Activated B cell treated with CpG ODN at 0.5 μM for 24 hours (primary cell): Measurements from ENCODE around the gene THOP1. TPM values are rescaled to one million over a fixed set of nuclear protein-coding genes. Genes with fewer than 3 reads are reported as not detected.
"Not testable (repeated sequence)": the region's sequence is repeated elsewhere in the genome, so short reads cannot be mapped to it uniquely, and the experiment has no call there.

Experiments used
- ATAC-seq: fragments of 200-7000 bp; cut with Tn5 transposase; one replicate; pipeline ENCODE4 v1.10.0; 2021; ENCODE audit warnings: low read depth, mild to moderate bottlenecking, moderate library complexity
- CTCF ChIA-PET: fragments of 350-600 bp; sonication (Branson Sonifier 250); formaldehyde crosslinking; loops from one replicate; lab custom pipeline; 2021; ENCODE audit warnings: antibody characterized with exemption; lab: Charles Lee
- POLR2A ChIA-PET: fragments of 350-600 bp; sonication (Branson Sonifier 250); formaldehyde crosslinking; loops from one replicate; lab custom pipeline; 2021; ENCODE audit warnings: antibody characterized with exemption; lab: Charles Lee
- DNase-seq: peaks from one replicate; pipeline ENCODE4 v3.0.0; 2022
- H3K27ac Mint-ChIP-seq: one replicate; pipeline ENCODE4 v1.8.0; 2020; ENCODE audit warnings: mixed read lengths
- H3K27me3 Mint-ChIP-seq: one replicate; pipeline ENCODE4 v1.8.0; 2021; ENCODE audit warnings: mixed read lengths
- H3K36me3 Mint-ChIP-seq: one replicate; pipeline ENCODE4 v1.8.0; 2021; ENCODE audit warnings: low read depth, mixed read lengths
- H3K4me1 Mint-ChIP-seq: one replicate; pipeline ENCODE4 v1.8.0; 2021; ENCODE audit warnings: mixed read lengths
- H3K4me3 Mint-ChIP-seq: one replicate; pipeline ENCODE4 v1.8.0; 2020; ENCODE audit warnings: mild to moderate bottlenecking, mixed read lengths
- H3K9me3 Mint-ChIP-seq: one replicate; pipeline ENCODE4 v1.8.0; 2020; ENCODE audit warnings: mixed read lengths
- intact Hi-C: fragments of 100-400 bp; cut with micrococcal nuclease; formaldehyde crosslinking; loops from one replicate; pipeline ENCODE4 v1.15.1; 2024
- total RNA-seq: library from RNA; stranded (reverse); gene quantifications from 2 replicates; pipeline ENCODE4 v1.2.3, GENCODE V29; 2022
- TF ChIP-seq, protein P1 (sequence below): fragments of 200-600 bp; IDR thresholded peaks from one replicate; pipeline ENCODE4 v1.8.0; 2022; ENCODE audit warnings: antibody characterized with exemption, mild to moderate bottlenecking

The THOP1 gene
- total RNA-seq, 1 donor from 2014 or later: 104 TPM

DNA sequence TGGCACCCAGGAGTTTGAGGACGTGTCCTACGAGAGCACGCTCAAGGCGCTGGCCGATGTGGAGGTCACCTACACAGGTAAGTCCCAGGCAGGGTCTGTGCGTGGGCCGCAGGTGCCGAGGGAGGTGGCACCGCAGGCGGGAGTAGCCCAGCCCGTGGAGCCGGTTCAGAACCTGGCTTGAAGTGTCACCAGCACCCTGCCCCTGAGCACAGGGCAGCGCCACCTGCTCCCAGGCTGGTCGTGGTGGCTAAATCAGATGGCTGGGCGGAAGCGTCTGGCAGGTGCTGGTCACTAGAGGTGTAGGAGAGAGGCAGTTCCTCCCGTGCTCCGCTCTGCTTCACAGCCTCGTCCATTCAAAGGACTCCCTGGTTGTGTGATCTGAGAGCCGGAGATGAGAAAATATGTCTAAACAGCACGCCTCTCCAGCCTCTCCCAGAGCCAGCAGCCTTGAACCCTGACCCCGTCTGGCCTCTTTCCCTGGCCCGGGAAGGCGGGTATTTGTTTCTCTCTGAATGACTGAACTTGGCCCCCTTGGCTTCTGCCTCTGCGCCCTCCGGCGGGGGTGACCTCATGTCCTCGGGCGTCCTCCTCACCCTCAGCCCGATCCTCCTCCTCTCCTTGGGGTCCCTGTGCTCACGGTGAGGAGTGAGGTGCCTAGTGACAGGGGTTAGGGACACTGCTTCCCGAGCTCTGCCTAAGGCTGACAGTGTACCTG lies 5.4 kb downstream of the THOP1 start:
- no peak overlapping the region for H3K4me3 Mint-ChIP-seq
- TF ChIP-seq, protein P1, sequence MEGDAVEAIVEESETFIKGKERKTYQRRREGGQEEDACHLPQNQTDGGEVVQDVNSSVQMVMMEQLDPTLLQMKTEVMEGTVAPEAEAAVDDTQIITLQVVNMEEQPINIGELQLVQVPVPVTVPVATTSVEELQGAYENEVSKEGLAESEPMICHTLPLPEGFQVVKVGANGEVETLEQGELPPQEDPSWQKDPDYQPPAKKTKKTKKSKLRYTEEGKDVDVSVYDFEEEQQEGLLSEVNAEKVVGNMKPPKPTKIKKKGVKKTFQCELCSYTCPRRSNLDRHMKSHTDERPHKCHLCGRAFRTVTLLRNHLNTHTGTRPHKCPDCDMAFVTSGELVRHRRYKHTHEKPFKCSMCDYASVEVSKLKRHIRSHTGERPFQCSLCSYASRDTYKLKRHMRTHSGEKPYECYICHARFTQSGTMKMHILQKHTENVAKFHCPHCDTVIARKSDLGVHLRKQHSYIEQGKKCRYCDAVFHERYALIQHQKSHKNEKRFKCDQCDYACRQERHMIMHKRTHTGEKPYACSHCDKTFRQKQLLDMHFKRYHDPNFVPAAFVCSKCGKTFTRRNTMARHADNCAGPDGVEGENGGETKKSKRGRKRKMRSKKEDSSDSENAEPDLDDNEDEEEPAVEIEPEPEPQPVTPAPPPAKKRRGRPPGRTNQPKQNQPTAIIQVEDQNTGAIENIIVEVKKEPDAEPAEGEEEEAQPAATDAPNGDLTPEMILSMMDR: no peak
- H3K9me3 Mint-ChIP-seq: no peaks in the 10 kb centered on the region
- H3K27me3 Mint-ChIP-seq: no peaks in the 10 kb centered on the region
- intact Hi-C loops: no loop called here
- H3K27ac Mint-ChIP-seq: no peak overlapping the region
- peaks cover 39% of the 10 kb centered on the region for H3K36me3 Mint-ChIP-seq
- H3K4me1 Mint-ChIP-seq: peaks cover 48% of the 10 kb centered on the region
- ChIA-PET POLR2A (no interaction called here), CTCF (no interaction called here)
- ATAC-seq (no peak), DNase-seq (no peak)

DNA sequence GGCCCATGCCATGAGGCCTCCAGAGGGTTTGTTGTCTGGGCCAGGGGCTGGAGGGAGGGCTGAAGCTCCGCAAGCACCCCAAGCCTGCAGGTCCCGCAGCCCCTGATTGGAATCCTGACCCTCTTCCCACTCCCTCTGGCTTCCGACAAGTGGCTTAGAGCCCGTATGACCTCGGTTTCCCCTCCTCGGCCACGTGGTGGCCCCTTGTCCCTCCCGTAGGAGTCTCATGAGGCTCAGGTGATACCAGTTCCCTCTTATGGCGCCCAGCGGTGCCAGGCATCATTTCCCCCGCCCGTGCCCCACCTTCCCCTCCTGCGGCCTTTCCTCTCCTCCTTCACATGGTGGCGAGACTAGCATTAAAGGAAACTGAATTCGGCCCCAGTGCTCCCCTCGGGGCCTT lies 6.1 kb downstream of the THOP1 start:
- no peaks in the 10 kb centered on the region for H3K27me3 Mint-ChIP-seq
- H3K27ac Mint-ChIP-seq: no peak overlapping the region
- no peak for DNase-seq
- H3K9me3 Mint-ChIP-seq: no peaks in the 10 kb centered on the region
- no peak for ATAC-seq
- peaks cover 41% of the 10 kb centered on the region for H3K4me1 Mint-ChIP-seq
- ChIA-PET POLR2A (no interaction called here), CTCF (no interaction called here)
- TF ChIP-seq, protein P1: no peak
- no peak overlapping the region for H3K4me3 Mint-ChIP-seq
- intact Hi-C loops: no loop called here
- H3K36me3 Mint-ChIP-seq: peaks cover 45% of the 10 kb centered on the region

DNA sequence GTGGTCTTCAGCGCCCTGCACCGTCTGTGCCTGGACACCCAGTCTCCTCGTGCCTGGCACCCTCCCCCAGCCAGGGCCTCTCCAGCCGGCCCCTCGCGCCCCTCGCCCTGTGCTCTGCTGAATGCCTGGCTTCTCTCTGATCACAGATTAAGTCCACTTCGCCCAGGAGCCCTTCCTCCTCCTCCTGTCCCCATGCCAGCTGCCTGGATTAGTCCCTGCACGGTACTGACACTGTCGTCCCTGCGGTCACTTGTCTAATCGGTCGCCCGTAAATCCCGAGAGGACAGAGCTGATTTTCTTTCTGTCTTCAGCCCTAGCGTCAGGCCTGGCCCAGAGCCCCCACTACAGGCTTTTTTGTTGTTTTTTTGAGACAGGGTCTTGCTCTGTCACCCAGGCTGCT lies 6.6 kb downstream of the THOP1 start:
- Mint-ChIP-seq H3K4me1 (peaks cover 38% of the 10 kb centered on the region), H3K36me3 (peaks cover 48% of the 10 kb centered on the region), H3K27ac (no peak overlapping the region), H3K27me3 (no peaks in the 10 kb centered on the region), H3K9me3 (no peaks in the 10 kb centered on the region), H3K4me3 (no peak overlapping the region)
- ChIA-PET POLR2A (no interaction called here), CTCF (no interaction called here)
- intact Hi-C loops: no loop called here
- ATAC-seq: no peak
- TF ChIP-seq, protein P1: no peak
- DNase-seq: no peak

DNA sequence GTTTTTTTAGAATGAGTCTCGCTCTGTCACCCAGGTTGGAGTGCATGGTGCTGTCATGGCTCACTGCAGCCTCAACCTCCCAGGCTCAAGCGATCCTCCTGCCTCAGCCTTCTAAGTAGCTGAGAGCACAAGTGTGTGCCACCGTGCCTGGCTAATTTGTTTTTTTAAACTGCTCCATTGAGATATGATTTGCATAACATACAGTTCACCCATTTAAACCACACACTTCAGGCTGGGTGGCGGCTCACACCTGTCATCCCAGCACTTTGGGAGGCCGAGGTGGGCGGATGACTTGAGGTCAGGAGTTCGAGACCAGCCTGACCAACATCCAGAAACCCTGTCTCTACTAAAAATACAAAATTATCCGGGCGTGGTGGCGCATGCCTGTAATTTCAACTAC lies 7.4 kb downstream of the THOP1 start:
- H3K27ac Mint-ChIP-seq, H3K27me3 Mint-ChIP-seq, intact Hi-C loops, CTCF ChIA-PET, ATAC-seq, DNase-seq, H3K9me3 Mint-ChIP-seq, H3K4me3 Mint-ChIP-seq: not testable (repeated sequence)
- POLR2A ChIA-PET: interaction anchor here (0.7 kb wide), 1 partner anchor 23 kb away, joined by 3 read pairs; no protein-coding TSS in a partner anchor
- Mint-ChIP-seq H3K4me1 (peaks cover 31% of the 10 kb centered on the region), H3K36me3 (peaks cover 56% of the 10 kb centered on the region)

DNA sequence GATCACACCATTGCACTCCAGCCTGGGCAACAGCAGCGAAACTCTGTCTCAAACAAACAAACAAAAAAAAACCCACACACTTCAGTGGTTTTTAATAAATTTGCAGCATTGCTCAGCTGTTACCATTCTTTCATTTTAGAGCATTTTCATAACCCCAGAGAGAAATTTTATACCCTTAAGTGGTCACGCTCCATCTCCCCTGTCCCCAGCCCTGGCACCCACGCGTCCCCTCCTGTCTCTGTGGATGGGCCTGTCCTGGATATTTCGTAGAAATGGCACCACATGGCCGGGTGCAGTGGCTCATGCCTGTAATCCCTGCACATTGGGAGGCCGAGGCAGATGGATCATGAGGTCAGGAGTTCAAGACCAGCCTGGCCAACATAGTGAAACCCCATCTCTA lies 7.8 kb downstream of the THOP1 start:
- peaks cover 26% of the 10 kb centered on the region for H3K4me1 Mint-ChIP-seq
- intact Hi-C loops: no loop called here

More for the DNA sequence above, 7.8 kb downstream of the THOP1 start:
- no peak overlapping the region for H3K27ac Mint-ChIP-seq
- CTCF ChIA-PET: no interaction called here
- POLR2A ChIA-PET: interaction anchor here (0.7 kb wide), 1 partner anchor 23 kb away, joined by 3 read pairs; no protein-coding TSS in a partner anchor
- DNase-seq: no peak
- ATAC-seq: no peak
- H3K9me3 Mint-ChIP-seq: no peaks in the 10 kb centered on the region
- TF ChIP-seq, protein P1: no peak
- no peaks in the 10 kb centered on the region for H3K27me3 Mint-ChIP-seq
- peaks cover 57% of the 10 kb centered on the region for H3K36me3 Mint-ChIP-seq
- no peak overlapping the region for H3K4me3 Mint-ChIP-seq
